GM19395 (cell line): Measurements from ENCODE around the gene ENOX1.

Source experiments
- ATAC-seq: cut with Tn5 transposase; IDR thresholded peaks from one replicate; pipeline ENCODE4 v1.9.1; 2021; ENCODE audit warnings: mild to moderate bottlenecking, moderate library complexity; ENCODE audit not compliant: unreplicated experiment

ENOX1 gene

GRCh38 chr13:43232144-43232872 lies 554.5 kb downstream of the ENOX1 start:
- no peak for ATAC-seq

DNA sequence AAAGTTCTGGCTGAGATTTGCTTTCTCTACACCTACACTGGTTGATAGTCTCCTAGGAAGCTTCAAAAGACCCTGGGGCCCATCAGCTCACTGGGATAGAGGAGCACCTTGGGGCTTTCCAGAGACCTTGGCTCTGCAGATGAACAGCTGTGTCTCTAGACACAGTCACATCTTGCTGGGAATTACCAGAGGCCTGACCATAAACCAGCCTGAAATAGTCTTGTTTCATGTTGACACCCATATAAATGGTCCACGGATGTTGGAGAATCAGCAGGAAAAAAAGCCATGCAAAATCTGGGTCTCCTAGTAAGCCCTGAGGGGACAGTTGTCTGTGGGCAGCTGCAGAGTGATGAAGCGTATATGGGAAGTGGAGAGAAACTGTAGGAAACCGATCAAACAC lies 555.8 kb downstream of the ENOX1 start:
- ATAC-seq, result no peak

DNA sequence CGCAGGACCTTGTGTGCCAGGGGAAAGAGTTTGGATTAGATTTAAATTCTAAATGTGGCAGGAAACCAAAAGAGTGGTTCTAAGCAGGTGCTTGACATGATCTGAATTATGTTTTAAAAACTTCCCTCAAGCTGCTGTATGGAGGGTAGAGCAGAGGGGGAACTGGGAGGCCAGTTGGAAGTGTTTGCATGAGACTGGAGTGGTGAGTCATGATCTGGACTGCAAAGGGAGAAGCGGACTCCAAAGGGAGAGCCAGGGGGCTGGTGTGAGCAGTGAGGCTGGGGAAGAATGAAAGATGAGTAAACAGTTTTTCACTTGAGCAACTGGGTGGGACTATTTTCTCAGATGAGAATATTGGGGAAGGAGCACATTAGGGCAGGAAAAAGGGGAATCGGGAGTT lies 557.3 kb downstream of the ENOX1 start:
- no peak for ATAC-seq

DNA sequence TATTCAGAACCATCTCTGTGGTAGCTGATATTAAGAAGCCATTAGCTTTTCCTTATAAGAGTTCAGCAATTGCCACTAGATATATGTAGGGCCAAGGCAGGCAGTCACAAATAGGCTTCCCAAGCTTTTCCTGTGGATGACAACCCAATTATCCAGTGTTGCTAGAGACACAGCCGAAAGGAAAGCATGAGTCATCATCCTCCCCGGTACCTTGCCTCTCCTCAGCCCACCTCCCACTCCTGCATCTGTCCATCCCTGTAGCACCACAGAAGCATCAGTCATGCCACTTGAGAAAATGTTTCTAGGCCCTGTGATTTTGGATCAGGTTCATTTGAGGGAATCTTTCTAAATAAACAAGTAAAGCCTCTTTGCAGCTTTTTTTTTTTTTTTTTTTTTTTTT lies 559.1 kb downstream of the ENOX1 start:
- ATAC-seq, result no peak

- ATAC-seq, result no peak
These were observed 563.6 kb downstream of the ENOX1 start for GRCh38 chr13:43223216-43223615.

- no peak for ATAC-seq
These were observed 564.7 kb downstream of the ENOX1 start for GRCh38 chr13:43222086-43222485.

- ATAC-seq, result no peak
These were observed 565.2 kb downstream of the ENOX1 start for GRCh38 chr13:43221611-43222010.

DNA sequence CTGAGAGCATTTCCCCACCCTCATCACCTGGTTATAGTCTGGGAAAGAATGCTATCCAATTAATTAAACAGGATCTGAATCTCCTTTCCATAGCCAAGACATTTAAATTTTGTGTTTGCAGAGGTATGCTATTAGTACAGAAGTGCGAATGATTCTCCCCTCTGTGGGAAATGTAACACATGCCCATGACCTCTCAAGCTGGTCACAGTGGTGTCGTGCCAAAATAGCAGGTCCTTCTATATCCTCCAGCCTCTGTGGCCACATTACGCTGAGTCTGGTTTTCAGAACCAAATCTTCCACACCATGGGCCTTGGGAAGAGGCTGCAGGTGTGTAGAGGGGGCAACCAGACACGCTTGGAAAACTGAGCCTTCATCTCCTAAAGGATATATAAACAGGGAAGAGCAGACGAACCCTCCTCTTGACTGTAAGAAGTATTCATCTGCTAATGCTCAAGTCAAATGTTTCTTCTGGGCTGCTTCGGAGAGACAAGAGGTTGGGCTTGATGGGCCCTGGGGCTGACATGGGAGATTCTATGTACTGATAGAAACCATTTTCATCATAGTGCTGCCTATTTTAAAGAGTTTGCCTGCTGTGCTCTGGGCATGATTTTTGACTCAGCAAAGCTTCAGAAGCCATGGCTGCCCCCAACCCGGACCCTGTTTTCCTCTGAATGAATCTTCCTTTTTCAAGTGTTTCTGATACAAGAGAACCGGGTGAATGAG lies 565.7 kb downstream of the ENOX1 start:
- no peak for ATAC-seq

DNA sequence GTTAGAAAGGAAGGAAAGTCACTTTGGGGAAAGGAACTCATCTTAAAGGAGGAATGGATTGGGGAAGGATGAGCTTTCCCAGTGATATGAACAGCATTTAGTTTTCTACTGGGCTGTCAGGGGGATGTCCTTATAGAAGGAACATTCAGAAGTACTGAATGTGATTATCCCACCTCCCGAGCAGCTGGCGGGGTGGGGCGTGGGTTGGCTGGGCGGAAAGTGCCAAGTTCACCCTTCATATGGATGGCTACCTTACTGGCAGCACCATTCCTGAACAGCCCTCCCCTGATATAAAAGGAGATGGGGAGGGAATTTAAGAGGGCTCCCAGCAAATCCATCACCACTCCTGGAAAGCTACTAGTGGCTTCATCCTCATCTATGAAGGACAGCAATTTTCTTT lies 572.6 kb downstream of the ENOX1 start:
- no peak for ATAC-seq

- no peak for ATAC-seq
These were observed 579.9 kb downstream of the ENOX1 start for GRCh38 chr13:43206838-43207237.

DNA sequence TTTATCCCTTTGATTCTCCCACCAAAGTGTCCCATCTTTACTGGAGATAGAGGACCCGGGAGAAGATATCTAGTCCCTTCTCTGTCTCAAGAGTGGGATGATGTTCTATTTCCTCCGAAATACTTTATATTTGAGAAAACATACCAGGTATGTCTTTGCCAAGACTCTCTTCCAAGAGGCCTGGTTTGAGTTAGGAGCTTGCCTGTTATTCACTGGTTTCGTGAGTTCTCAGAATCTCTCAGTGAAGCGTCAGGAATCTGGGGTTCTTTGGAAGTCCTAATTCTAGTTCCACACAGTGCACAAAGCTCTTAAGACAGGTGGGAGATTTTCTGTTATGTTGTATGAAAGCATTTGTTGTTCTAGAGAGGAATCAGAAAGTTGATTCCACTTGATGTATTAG lies 581.4 kb downstream of the ENOX1 start:
- no peak for ATAC-seq

DNA sequence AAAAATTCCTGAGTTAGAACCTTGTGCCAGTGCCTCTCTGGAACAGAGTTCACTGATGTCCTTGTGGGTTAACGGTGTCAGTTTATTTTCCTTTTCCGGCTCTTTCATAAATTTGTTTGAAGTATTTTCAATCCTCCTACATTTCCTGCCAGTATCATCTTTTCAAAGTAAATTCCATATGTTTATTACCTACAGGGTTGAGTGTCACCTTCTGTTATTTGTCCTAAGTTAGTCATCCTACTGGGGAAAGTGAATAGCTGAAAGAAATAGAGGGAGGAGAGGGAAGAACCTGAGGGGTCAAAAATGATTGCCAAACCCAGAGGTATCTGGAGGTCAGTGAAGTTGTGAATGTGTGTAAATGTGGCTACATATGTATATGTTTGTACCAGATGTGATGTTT lies 582.2 kb downstream of the ENOX1 start:
- ATAC-seq, result no peak

- ATAC-seq, result no peak
These were observed 583.0 kb downstream of the ENOX1 start for GRCh38 chr13:43203781-43204180.

GRCh38 chr13:43200736-43201135 lies 586.0 kb downstream of the ENOX1 start:
- ATAC-seq, result no peak

DNA sequence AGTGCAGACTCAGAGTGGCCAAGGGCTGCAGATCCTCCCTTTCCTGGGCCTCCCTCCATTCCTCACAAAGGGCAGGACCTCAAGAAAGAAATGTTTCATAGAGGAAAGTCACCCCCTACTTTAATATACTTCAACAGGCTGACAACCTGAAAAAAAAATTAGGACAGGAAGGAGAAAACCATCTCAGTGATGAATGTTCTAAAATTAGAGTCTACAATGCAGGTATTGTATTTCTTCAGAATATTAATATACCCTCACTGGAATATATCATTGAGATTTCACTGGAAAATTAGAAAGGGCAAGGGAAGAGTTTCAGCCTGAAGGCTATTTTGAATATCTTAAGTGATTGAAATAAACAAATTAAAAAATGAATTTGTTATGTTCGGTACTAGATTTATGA lies 586.5 kb downstream of the ENOX1 start:
- no peak for ATAC-seq

GRCh38 chr13:43196750-43197370 lies 589.9 kb downstream of the ENOX1 start:
- no peak for ATAC-seq

- ATAC-seq, result no peak
These were observed 590.6 kb downstream of the ENOX1 start for GRCh38 chr13:43196086-43196621.

DNA sequence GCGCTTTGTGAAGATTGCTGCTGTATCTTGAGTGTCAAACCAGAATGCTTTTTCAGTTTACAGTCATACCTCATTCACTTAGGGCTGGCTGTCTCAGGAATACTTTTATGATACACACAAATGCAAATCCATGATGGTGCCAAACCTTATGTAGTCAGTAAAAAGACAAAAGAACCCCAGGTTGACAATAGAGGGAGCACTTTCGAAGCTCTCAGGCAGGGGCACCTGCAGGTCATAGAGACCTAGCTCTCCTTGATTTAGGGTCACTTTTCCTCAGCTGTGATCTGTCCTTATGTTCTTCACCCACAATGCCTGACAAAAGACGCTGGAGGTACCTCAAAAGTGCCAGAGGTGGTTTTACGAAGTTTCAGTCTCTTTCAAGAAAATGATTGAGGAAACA lies 591.2 kb downstream of the ENOX1 start:
- no peak for ATAC-seq

- ATAC-seq, result no peak
These were observed 591.7 kb downstream of the ENOX1 start for GRCh38 chr13:43195112-43195511.

DNA sequence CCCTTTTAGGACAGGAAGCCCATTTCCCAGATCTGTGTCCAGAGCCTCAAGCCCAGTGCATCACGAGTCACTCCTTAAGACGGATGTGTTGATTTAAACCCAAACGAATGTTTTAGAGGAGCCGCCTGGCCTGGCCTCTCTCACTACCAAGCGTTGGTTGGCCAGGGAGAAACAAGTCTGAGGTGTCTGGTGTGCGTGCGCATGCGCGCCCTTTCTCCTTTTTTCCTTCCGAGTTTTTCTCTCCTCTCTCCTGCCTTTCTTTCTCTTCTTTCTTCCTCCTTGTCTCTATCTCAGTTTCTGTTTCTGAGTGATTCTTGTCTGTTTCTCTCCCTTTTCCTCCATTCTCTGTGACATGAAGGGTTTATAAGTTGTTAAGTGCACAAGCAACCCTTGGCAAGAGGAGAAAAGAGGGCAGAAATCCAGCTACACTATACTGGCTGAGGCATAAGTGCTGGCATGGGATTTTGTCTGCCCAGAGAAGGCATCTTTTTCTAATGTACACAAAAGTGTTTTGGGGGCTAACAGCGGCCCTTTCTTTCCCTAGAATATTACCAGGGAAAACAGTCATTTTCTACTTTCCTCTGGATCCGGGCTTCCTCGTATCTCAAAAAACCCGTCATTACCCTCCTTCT lies 592.9 kb downstream of the ENOX1 start:
- no peak for ATAC-seq

- no peak for ATAC-seq
These were observed 595.2 kb downstream of the ENOX1 start for GRCh38 chr13:43191546-43191945.
